Colonic mucosa (tissue), 4 donors: Measurements from ENCODE around the gene CD274. TPM values are rescaled to one million over a fixed set of nuclear protein-coding genes. Genes with fewer than 3 reads are reported as not detected.

ENCODE experiments used
- DNase-seq: peaks from one replicate; pipeline ENCODE4 v3.0.0-alpha.2; 2020
- H3K27ac ChIP-seq: fragments of 200-600 bp; one replicate; pipeline ENCODE4 v1.8.0; 2021
- H3K27me3 ChIP-seq: fragments of 200-600 bp; one replicate; pipeline ENCODE4 v1.8.0; 2021
- H3K36me3 ChIP-seq: fragments of 200-600 bp; one replicate; pipeline ENCODE4 v1.8.0; 2021
- H3K4me1 ChIP-seq: fragments of 200-600 bp; one replicate; pipeline ENCODE4 v1.8.0; 2021; ENCODE audit warnings: mild to moderate bottlenecking
- H3K4me3 ChIP-seq: fragments of 200-600 bp; one replicate; pipeline ENCODE4 v1.8.0; 2021
- H3K9ac ChIP-seq, 2 donors: one replicate each; pipeline ENCODE4 v1.7.0; 2013; ENCODE audit warnings: control low read depth in 2 of 2, low read depth in 2 of 2, low read length in 2 of 2
- H3K9me3 ChIP-seq: fragments of 200-600 bp; one replicate; pipeline ENCODE4 v1.8.0; 2021
- CTCF ChIP-seq: fragments of 200-600 bp; IDR thresholded peaks from one replicate; pipeline ENCODE4 v1.8.0; 2022; ENCODE audit warnings: antibody characterized with exemption, mild to moderate bottlenecking
- intact Hi-C: fragments of 100-400 bp; cut with DNase I; formaldehyde crosslinking; loops from one replicate; pipeline ENCODE4 v1.14.1; 2022
- total RNA-seq, 2 donors: library from RNA; stranded (reverse); fragmentation: NEBNext Ultra II Directional in 1 of 2; extraction: Animal tissue kit (Norgen Biotek cat#: 25700) in 1 of 2; gene quantifications; one replicate each; pipeline ENCODE4 v1.2.1, GENCODE V29; 2021
- donor health status: healthy.
- donor health status: DM: no; HTN: no; CAD: no.
- donor health status: DM: no; HTN: no; CAD: no.

CD274 gene
- total RNA-seq, 2 donors from 2014 or later: 1.6 to 2.0 TPM

DNA sequence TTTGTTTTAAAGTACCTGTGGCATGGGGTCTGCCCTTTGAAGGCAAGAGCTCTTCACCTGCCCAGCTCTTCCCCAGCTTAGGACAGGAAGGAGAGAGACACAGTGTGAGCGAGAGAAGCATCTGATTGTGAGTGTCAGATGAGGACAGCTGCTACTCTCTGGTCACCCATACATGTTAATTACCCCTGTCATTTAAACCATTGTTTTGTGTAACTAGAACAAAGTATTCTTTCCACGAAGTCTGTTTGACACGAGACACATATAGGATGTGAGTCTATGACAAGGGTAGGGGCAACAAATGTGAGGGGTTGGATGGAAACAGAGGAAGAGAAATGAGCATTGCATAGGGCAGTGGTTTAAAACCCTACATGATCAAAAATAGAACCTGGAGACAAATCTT is 3.0 kb upstream of the CD274 start:
- TF ChIP-seq CTCF: no peak
- no peak overlapping the region for H3K27ac ChIP-seq
- no peaks in the 10 kb centered on the region for H3K4me1 ChIP-seq
- no peaks in the 10 kb centered on the region for H3K36me3 ChIP-seq
- no peak for DNase-seq
- intact Hi-C loops: loop anchor here (10.0 kb wide), 1 partner anchor 693 kb away; no protein-coding TSS in a partner anchor
- H3K4me3 ChIP-seq: no peak overlapping the region
- H3K9me3 ChIP-seq: no peaks in the 10 kb centered on the region
- H3K27me3 ChIP-seq: no peaks in the 10 kb centered on the region
- no peak overlapping the region for H3K9ac ChIP-seq

- intact Hi-C loops: loop anchor here (10.0 kb wide), 1 partner anchor 693 kb away; no protein-coding TSS in a partner anchor
- H3K9ac ChIP-seq: no peak overlapping the region
- H3K4me3 ChIP-seq: no peak overlapping the region
- H3K36me3 ChIP-seq: no peaks in the 10 kb centered on the region
- no peaks in the 10 kb centered on the region for H3K9me3 ChIP-seq
- no peaks in the 10 kb centered on the region for H3K27me3 ChIP-seq
- DNase-seq: no peak
- H3K4me1 ChIP-seq: no peaks in the 10 kb centered on the region
- H3K27ac ChIP-seq: no peak overlapping the region
- TF ChIP-seq CTCF: no peak
These were observed 2.3 kb upstream of the CD274 start for GRCh38 chr9:5448016-5448415.

DNA sequence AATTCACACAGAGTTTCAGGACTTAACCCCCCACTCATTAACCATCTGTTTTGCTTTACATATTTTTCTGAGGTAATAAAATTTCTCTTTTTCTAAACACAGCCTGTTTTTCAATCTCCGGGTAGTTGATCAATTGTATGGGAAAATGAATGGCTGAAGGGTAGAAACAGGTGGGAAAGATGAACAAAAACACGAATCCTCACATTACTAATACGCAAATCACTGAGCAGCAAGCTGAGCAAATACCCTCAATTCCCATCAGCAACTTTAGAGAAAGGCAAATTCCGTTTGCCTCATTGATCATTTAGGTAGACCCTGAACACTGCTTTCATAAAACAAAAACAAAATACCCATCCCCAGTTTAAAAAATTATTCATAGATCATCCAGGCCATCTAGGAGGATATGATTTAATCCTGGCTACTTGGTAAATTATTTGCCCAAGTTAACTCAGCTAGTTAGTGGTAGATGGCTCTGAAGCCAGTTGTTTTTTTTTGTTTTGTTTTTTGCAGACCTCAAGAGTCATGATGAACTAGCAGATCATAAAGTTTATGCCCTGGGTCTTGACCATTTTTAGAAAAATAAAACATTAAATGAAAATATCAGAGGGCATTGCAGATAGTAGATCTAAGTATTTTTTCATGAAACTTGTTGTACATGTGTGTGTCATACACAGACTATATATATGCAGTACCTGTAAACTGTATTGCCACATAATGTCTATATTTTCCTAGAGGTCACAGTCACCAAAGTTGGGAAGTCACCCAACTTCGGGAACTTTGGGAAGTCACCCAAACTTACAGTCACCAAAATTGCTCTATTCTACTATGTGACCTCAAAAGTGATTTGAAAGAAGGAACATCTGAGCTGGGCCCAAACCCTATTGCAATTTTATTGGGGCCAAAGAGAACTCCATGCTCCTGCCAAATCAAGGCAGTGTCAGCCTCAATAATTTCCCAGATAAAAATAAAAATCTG is 1.6 kb upstream of the CD274 start:
- TF ChIP-seq CTCF: no peak
- Histone ChIP-seq H3K36me3 (no peaks in the 10 kb centered on the region), H3K27me3 (no peaks in the 10 kb centered on the region), H3K4me1 (no peaks in the 10 kb centered on the region), H3K27ac (no peak overlapping the region), H3K9me3 (no peaks in the 10 kb centered on the region), H3K9ac (no peak overlapping the region), H3K4me3 (no peak overlapping the region)
- no peak for DNase-seq
- intact Hi-C loops: loop anchor here (10.0 kb wide), 1 partner anchor 694 kb away; no protein-coding TSS in a partner anchor

- TF ChIP-seq CTCF: no peak
- no peaks in the 10 kb centered on the region for H3K36me3 ChIP-seq
- H3K4me3 ChIP-seq: peak overlapping the region; percentile 49
- intact Hi-C loops: loop anchor here (5.0 to 10.0 kb wide), 2 partner anchors 138 to 695 kb away; no protein-coding TSS in a partner anchor
- peak overlapping the region; percentile 94 for H3K27ac ChIP-seq
- peak overlapping the region; percentile 75 for H3K9ac ChIP-seq
- H3K4me1 ChIP-seq: no peaks in the 10 kb centered on the region
- no peaks in the 10 kb centered on the region for H3K9me3 ChIP-seq
- DNase-seq: no peak
- H3K27me3 ChIP-seq: no peaks in the 10 kb centered on the region
These were observed 602 bp upstream of the CD274 start for GRCh38 chr9:5449521-5450358.

GRCh38 chr9:5452286-5452609 is 1.9 kb downstream of the CD274 start:
- H3K9me3 ChIP-seq: no peaks in the 10 kb centered on the region
- intact Hi-C loops: loop anchor here (5.0 kb wide), 1 partner anchor 135 kb away; no protein-coding TSS in a partner anchor
- no peaks in the 10 kb centered on the region for H3K4me1 ChIP-seq
- no peaks in the 10 kb centered on the region for H3K27me3 ChIP-seq
- no peak for DNase-seq
- H3K27ac ChIP-seq: no peak overlapping the region
- no peak overlapping the region for H3K4me3 ChIP-seq
- TF ChIP-seq CTCF: no peak
- H3K9ac ChIP-seq: no peak overlapping the region
- no peaks in the 10 kb centered on the region for H3K36me3 ChIP-seq
